ENCODE data around the gene MRO. TPM values are rescaled to one million over a fixed set of nuclear protein-coding genes. Genes with fewer than 3 reads are reported as not detected.
"Not testable (repeated sequence)": the region's sequence is repeated elsewhere in the genome, so short reads cannot be mapped to it uniquely, and the experiment has no call there.

The MRO gene
- total RNA-seq, 1 donor, result under 0.01 TPM

GRCh38 chr18:50839341-50839740 is 19.5 kb upstream of the MRO start:
- TF ChIP-seq CTCF (IDR thresholded peaks at IDR 0.05; ENCODE audit: insufficient read depth, low read length), result no peak
- no peak for DNase-seq (ENCODE audit: low read depth)
- no peak overlapping the region for H3K4me3 ChIP-seq (ENCODE audit: low read depth, low read length)

- peak; percentile 78 for DNase-seq (ENCODE audit: low read depth)
- H3K4me3 ChIP-seq (ENCODE audit: low read depth, low read length), result no peak overlapping the region
- no peak for TF ChIP-seq CTCF (IDR thresholded peaks at IDR 0.05; ENCODE audit: insufficient read depth, low read length)
Observed at GRCh38 chr18:50836521-50836957, 16.7 kb upstream of the MRO start.

GRCh38 chr18:50833496-50833895 is 13.7 kb upstream of the MRO start:
- DNase-seq (ENCODE audit: low read depth); H3K4me3 ChIP-seq (ENCODE audit: low read depth, low read length): not testable (repeated sequence)

- no peak overlapping the region for H3K4me3 ChIP-seq (ENCODE audit: low read depth, low read length)
Observed at GRCh38 chr18:50832754-50833153, 12.9 kb upstream of the MRO start.

GRCh38 chr18:50830544-50830943 is 10.7 kb upstream of the MRO start:
- no peak overlapping the region for H3K4me3 ChIP-seq (ENCODE audit: low read depth, low read length)
- TF ChIP-seq CTCF (IDR thresholded peaks at IDR 0.05; ENCODE audit: insufficient read depth, low read length), result no peak
- no peak for DNase-seq (ENCODE audit: low read depth)

More at GRCh38 chr18:50832754-50833153, 12.9 kb upstream of the MRO start:
- TF ChIP-seq CTCF (IDR thresholded peaks at IDR 0.05; ENCODE audit: insufficient read depth, low read length), result no peak
- no peak for DNase-seq (ENCODE audit: low read depth)

- no peak for TF ChIP-seq CTCF (IDR thresholded peaks at IDR 0.05; ENCODE audit: insufficient read depth, low read length)
- no peak for DNase-seq (ENCODE audit: low read depth)
- H3K4me3 ChIP-seq (ENCODE audit: low read depth, low read length), result no peak overlapping the region
Observed at GRCh38 chr18:50829644-50830043, 9.8 kb upstream of the MRO start.

GRCh38 chr18:50826027-50826426 is 6.2 kb upstream of the MRO start:
- no peak for TF ChIP-seq CTCF (IDR thresholded peaks at IDR 0.05; ENCODE audit: insufficient read depth, low read length)
- DNase-seq (ENCODE audit: low read depth), result no peak
- no peak overlapping the region for H3K4me3 ChIP-seq (ENCODE audit: low read depth, low read length)

Data from fibroblast of the aortic adventitia (primary cell).